Astrocyte of the cerebellum (primary cell): Measurements from ENCODE around the gene CHST15.

ENCODE experiments used
- DNase-seq: peaks from one replicate; pipeline ENCODE4 v3.0.0-alpha.2; 2011; ENCODE audit warnings: low read depth
- H3K4me3 ChIP-seq: 2 replicates; pipeline ENCODE4 v1.5.1; 2011; ENCODE audit warnings: mild to moderate bottlenecking, low read depth, low read length, moderate library complexity
- CTCF ChIP-seq: IDR thresholded peaks from 2 replicates; pipeline ENCODE4 v1.5.1; 2012; ENCODE audit warnings: low read length, low read depth, moderate library complexity, mild to moderate bottlenecking; ENCODE audit errors: missing control alignments
- in situ Hi-C: cut with HindIII; loops from 2 replicates; pipeline ENCODE4 v1.10.0; 2017; ENCODE audit warnings: low sequenced_read_pairs

The CHST15 gene

GRCh38 chr10:123965973-123966895 is 127.2 kb downstream of the CHST15 start:
- H3K4me3 ChIP-seq, result no peak overlapping the region
- DNase-seq, result no peak
- in situ Hi-C loops, result no loop called here
- no peak for TF ChIP-seq CTCF

GRCh38 chr10:123964953-123965352 is 128.4 kb downstream of the CHST15 start:
- in situ Hi-C loops, result no loop called here
- DNase-seq, result no peak
- no peak for TF ChIP-seq CTCF
- no peak overlapping the region for H3K4me3 ChIP-seq

- no peak for DNase-seq
- TF ChIP-seq CTCF, result no peak
- in situ Hi-C loops, result no loop called here
Measured at GRCh38 chr10:123962756-123963530, 130.5 kb downstream of the CHST15 start.

GRCh38 chr10:123958241-123958640 is 135.2 kb downstream of the CHST15 start:
- no peak for TF ChIP-seq CTCF
- no peak for DNase-seq
- in situ Hi-C loops, result no loop called here
- H3K4me3 ChIP-seq, result no peak overlapping the region

More at GRCh38 chr10:123962756-123963530, 130.5 kb downstream of the CHST15 start:
- no peak overlapping the region for H3K4me3 ChIP-seq
